ENCODE measurements around the gene CNTROB.

DNA sequence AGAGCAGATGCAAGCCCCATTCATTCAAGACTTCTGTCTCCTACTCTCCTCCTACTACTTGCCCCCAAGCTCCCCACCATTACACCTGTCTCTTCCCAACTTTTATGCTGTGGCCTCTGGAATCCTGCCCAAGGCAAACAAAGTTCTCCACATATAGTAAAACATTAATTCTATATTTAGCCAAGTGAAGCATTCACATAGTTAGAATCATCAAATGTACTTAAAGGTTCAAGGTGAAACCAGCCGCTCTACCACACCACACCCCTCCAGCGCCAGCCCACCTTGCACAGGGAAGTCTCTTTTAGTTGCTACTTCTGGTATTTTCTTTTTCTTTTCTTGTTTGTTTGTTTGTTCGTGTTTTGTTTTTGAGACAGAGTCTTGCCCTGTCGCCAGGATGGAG lies 45.0 kb downstream of the CNTROB start:
- TF ChIP-seq, protein P1, sequence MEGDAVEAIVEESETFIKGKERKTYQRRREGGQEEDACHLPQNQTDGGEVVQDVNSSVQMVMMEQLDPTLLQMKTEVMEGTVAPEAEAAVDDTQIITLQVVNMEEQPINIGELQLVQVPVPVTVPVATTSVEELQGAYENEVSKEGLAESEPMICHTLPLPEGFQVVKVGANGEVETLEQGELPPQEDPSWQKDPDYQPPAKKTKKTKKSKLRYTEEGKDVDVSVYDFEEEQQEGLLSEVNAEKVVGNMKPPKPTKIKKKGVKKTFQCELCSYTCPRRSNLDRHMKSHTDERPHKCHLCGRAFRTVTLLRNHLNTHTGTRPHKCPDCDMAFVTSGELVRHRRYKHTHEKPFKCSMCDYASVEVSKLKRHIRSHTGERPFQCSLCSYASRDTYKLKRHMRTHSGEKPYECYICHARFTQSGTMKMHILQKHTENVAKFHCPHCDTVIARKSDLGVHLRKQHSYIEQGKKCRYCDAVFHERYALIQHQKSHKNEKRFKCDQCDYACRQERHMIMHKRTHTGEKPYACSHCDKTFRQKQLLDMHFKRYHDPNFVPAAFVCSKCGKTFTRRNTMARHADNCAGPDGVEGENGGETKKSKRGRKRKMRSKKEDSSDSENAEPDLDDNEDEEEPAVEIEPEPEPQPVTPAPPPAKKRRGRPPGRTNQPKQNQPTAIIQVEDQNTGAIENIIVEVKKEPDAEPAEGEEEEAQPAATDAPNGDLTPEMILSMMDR (IDR thresholded peaks at IDR 0.05) = no peak
- TF ChIP-seq POLR2A (IDR thresholded peaks at IDR 0.05) = no peak
